Spleen (tissue), 11 donors: Measurements from ENCODE around the gene CENPB. TPM values are rescaled to one million over a fixed set of nuclear protein-coding genes. Genes with fewer than 3 reads are reported as not detected.
A peak's percentile ranks its signal among the peaks of the same experiment; 100 is the strongest.

Experiments
- DNase-seq: peaks from one replicate; pipeline ENCODE4 v3.0.0-alpha.2; 2020
- H3K27ac ChIP-seq, 8 donors: fragments of 200-600 bp; sonication (generic) in 7 of 8; 1 replicate in 4 of 8; 2 replicates in 4 of 8; pipeline versions ENCODE4 v1.5.0 to v1.8.0; 2016 to 2021; ENCODE audit warnings: inconsistent platforms in 4 of 8, mild to moderate bottlenecking in 4 of 8, moderate library complexity in 1 of 8
- H3K27me3 ChIP-seq, 7 donors: fragments of 200-600 bp; sonication (generic) in 6 of 7; replicated peaks in 1 of 7; 1 replicate in 4 of 7; 2 replicates in 3 of 7; pipeline versions ENCODE4 v1.5.0 to v1.8.0; 2016 to 2021; ENCODE audit warnings: inconsistent platforms in 3 of 7, mild to moderate bottlenecking in 1 of 7
- H3K36me3 ChIP-seq, 6 donors: fragments of 200-600 bp; sonication (generic) in 5 of 6; 1 replicate in 4 of 6; 2 replicates in 2 of 6; pipeline versions ENCODE4 v1.5.0 to v1.8.0; 2016 to 2021; ENCODE audit warnings: inconsistent platforms in 2 of 6
- H3K4me1 ChIP-seq, 6 donors: fragments of 200-600 bp; sonication (generic) in 5 of 6; 1 replicate in 3 of 6; 2 replicates in 3 of 6; pipeline versions ENCODE4 v1.5.0 to v1.8.0; 2016 to 2021; ENCODE audit warnings: inconsistent platforms in 3 of 6
- H3K4me3 ChIP-seq, 8 donors: fragments of 200-600 bp; sonication (generic) in 7 of 8; 1 replicate in 4 of 8; 2 replicates in 4 of 8; pipeline versions ENCODE4 v1.5.0 to v1.8.0; 2016 to 2021; ENCODE audit warnings: inconsistent platforms in 4 of 8, mild to moderate bottlenecking in 4 of 8, moderate library complexity in 2 of 8
- H3K9me3 ChIP-seq, 8 donors: fragments of 200-600 bp; sonication (generic) in 7 of 8; 1 replicate in 4 of 8; 2 replicates in 4 of 8; pipeline versions ENCODE4 v1.5.0 to v1.8.0; 2016 to 2021; ENCODE audit warnings: inconsistent platforms in 4 of 8
- CTCF ChIP-seq, 11 experiments: fragments of 200-600 bp in 7 of 11; fragments of 450-650 bp in 4 of 11; sonication (generic) in 4 of 11; IDR thresholded peaks in 8 of 11; conservative IDR thresholded peaks in 3 of 11; 1 replicate in 7 of 11; 2 replicates in 4 of 11; pipeline versions ENCODE4 v1.4.0 to v1.8.0; 2016 to 2021; ENCODE audit warnings: antibody characterized with exemption in 11 of 11, inconsistent platforms in 4 of 11, mild to moderate bottlenecking in 1 of 11
- POLR2A ChIP-seq, 3 donors: fragments of 450-650 bp; IDR thresholded peaks; one replicate each; pipeline ENCODE4 v1.5.1; 2017; ENCODE audit warnings: antibody characterized with exemption in 3 of 3, mild to moderate bottlenecking in 1 of 3
- POLR2AphosphoS5 ChIP-seq, 3 donors: sonication (generic); formaldehyde crosslinking; IDR thresholded peaks; one replicate each; pipeline ENCODE4 v1.5.1; 2017; ENCODE audit warnings: antibody characterized with exemption in 3 of 3
- whole genome bisulfite sequencing, 5 donors: extraction: QIAGEN DNeasy Blood & Tissue Kit in 3 of 5; methylation state at CpG; one replicate each; pipeline versions ENCODE4 v1.1.5 to v1.1.7; 2013 to 2018; 5-methylcytosine and 5-hydroxymethylcytosine counted together
- intact Hi-C: fragments of 100-400 bp; cut with DNase I; formaldehyde crosslinking; loops from one replicate; pipeline ENCODE4 v1.15.0; 2023; ENCODE audit warnings: low total_unique reads
- polyA plus RNA-seq, 3 donors: library from polyadenylated mRNA; stranded (reverse); fragments of 200-250 nt; gene quantifications; one replicate each; pipeline ENCODE4 v1.2.1, GENCODE V29; 2013
- total RNA-seq, 7 donors: library from RNA; depleted of rRNA in 3 of 7; stranded (reverse); fragments of >200 nt in 3 of 7; fragmentation: NEBNext Ultra II Directional in 4 of 7; extraction: Animal tissue kit (Norgen Biotek cat#: 25700) in 4 of 7; gene quantifications; one replicate each; pipeline versions ENCODE4 v1.1.0 to v1.2.1, GENCODE V29; 2016 to 2021
- donor health status: healthy with polysubstance abuse.
- donor health status: DM: no; HTN: no; CAD: no; lungs with moderate emphysema.
- donor health status: DM: no; HTN: no; CAD: no.
- donor health status: Bipolar disorder and iron deficiency.
- donor health status: healthy.
- donor health status: DM: no; HTN: no; CAD: no.
- donor health status: DM: yes; HTN: yes; CAD: no.

The CENPB gene
- total and polyA plus RNA-seq, 10 donors = 24.8 to 84.7 (median 55.6) TPM

DNA sequence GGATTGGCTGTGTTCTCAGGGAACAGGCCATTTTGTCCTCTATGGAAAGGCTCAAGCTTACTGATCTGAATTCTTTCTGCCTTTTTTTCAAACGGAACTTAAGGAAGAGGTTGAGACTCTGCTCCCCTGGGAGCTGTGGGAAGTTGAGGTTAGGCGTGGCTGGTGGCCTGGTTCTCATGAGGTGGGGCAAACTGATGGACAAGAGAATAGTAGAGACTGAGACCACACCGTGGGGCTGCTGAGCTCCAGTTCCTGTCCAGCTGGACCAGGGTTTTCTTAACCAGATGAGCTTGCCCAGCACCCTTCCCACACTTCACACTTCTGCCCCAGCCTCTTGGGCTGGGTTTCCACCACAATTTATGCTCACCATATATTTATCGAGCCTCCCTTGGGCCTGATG, 39.9 kb upstream of the CENPB start:
- intact Hi-C loops = no loop called here
- TF ChIP-seq POLR2A (IDR thresholded peaks at IDR 0.05) = no peak
- no peak for TF ChIP-seq CTCF (IDR thresholded peaks at IDR 0.05 in 8 of 11, conservative IDR thresholded peaks at IDR 0.05 in 3 of 11)
- WGBS, 5 donors = 57 to 65% (median 58%) methylated on average over 4 of the region's 4 CpGs
- Histone ChIP-seq H3K27me3 (no peaks in the 10 kb centered on the region), H3K9me3 (no peaks in the 10 kb centered on the region), H3K4me1 (peaks cover 2 to 36% (median 8%) of the 10 kb centered on the region in 6 donors), H3K27ac (no peak overlapping the region), H3K36me3 (peaks cover 0 to 71% (median 39%) of the 10 kb centered on the region in 6 donors), H3K4me3 (no peak overlapping the region)
- no peak for DNase-seq

DNA sequence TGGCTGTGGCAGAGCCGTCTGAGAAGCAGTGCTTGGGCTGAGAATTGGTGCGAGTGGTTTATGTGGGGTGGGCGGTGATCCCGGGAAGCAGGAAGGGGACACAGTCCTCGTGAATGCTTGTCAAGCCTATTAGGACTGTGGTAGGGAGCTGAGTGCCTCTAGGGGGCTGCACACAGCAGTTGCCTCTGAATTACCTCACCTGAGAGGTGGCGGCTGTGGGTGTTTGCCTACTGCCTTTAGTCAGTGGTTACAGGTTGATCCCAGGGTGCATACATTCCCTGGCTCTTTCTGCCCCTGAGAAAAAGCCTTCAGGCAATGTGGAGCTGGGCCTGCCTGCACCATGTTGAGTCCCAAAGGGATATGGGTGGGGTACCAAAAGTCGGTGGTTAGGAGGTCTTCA, 39.0 kb upstream of the CENPB start:
- no peaks in the 10 kb centered on the region for H3K9me3 ChIP-seq
- intact Hi-C loops = no loop called here
- peaks cover 6 to 42% (median 15%) of the 10 kb centered on the region in 6 donors for H3K4me1 ChIP-seq
- H3K27me3 ChIP-seq = no peaks in the 10 kb centered on the region
- peaks cover 0 to 71% (median 39%) of the 10 kb centered on the region in 6 donors for H3K36me3 ChIP-seq
- WGBS, 5 donors = 80 to 89% (median 85%) methylated on average over 7 of the region's 7 CpGs
- TF ChIP-seq POLR2A (IDR thresholded peaks at IDR 0.05) (no peak), CTCF (IDR thresholded peaks at IDR 0.05 in 8 of 11, conservative IDR thresholded peaks at IDR 0.05 in 3 of 11) (no peak), POLR2AphosphoS5 (IDR thresholded peaks at IDR 0.05) (no peak)
- H3K27ac ChIP-seq = peak overlapping the region in 2 of 8 donors; percentile 4 to 14
- H3K4me3 ChIP-seq = no peak overlapping the region
- no peak for DNase-seq

- 63 to 87% (median 80%) methylated on average over 10 to 20 of the region's 20 CpGs for WGBS, 5 donors
- DNase-seq = no peak
Observed at GRCh38 chr20:3823881-3824280, 37.3 kb upstream of the CENPB start.

GRCh38 chr20:3821996-3822395, 35.5 kb upstream of the CENPB start:
- Histone ChIP-seq H3K27ac (peak overlapping the region in 2 of 8 donors; percentile 96 to 98), H3K4me1 (peaks cover 18 to 69% (median 38%) of the 10 kb centered on the region in 6 donors), H3K27me3 (no peaks in the 10 kb centered on the region), H3K4me3 (no peak overlapping the region), H3K9me3 (no peaks in the 10 kb centered on the region), H3K36me3 (peaks cover 0 to 52% (median 37%) of the 10 kb centered on the region in 6 donors)
- 93 to 96% (median 94%) methylated on average over 14 of the region's 14 CpGs for WGBS, 5 donors
- TF ChIP-seq POLR2A (IDR thresholded peaks at IDR 0.05) (no peak), POLR2AphosphoS5 (IDR thresholded peaks at IDR 0.05) (no peak), CTCF (IDR thresholded peaks at IDR 0.05 in 8 of 11, conservative IDR thresholded peaks at IDR 0.05 in 3 of 11) (no peak)
- peak; percentile 82 for DNase-seq
- intact Hi-C loops = no loop called here

More at GRCh38 chr20:3823881-3824280, 37.3 kb upstream of the CENPB start:
- H3K27ac ChIP-seq = peak overlapping the region in 5 of 8 donors; percentile 11 to 59 (median 51)
- no peaks in the 10 kb centered on the region for H3K27me3 ChIP-seq
- peaks cover 12 to 54% (median 27%) of the 10 kb centered on the region in 6 donors for H3K4me1 ChIP-seq
- no peak overlapping the region for H3K4me3 ChIP-seq
- H3K36me3 ChIP-seq = peaks cover 0 to 71% (median 39%) of the 10 kb centered on the region in 6 donors
- intact Hi-C loops = no loop called here
- H3K9me3 ChIP-seq = no peaks in the 10 kb centered on the region
- TF ChIP-seq POLR2A (IDR thresholded peaks at IDR 0.05) (no peak), POLR2AphosphoS5 (IDR thresholded peaks at IDR 0.05) (peak in 2 of 3 donors; percentile 38 to 61)
